Right lobe of liver (tissue), 4 donors: ENCODE data around the gene C9orf72.

ENCODE experiments used
- CTCF ChIP-seq, 4 donors: fragments of 200-600 bp in 3 of 4; fragments of 450-650 bp in 1 of 4; IDR thresholded peaks; one replicate each; pipeline versions ENCODE4 v1.5.1 to v1.8.0; 2016 to 2022; ENCODE audit warnings: antibody characterized with exemption in 4 of 4, mild to moderate bottlenecking in 2 of 4
- POLR2A ChIP-seq: fragments of 450-650 bp; IDR thresholded peaks from one replicate; pipeline ENCODE4 v1.6.1; 2017; ENCODE audit warnings: antibody characterized with exemption, mild to moderate bottlenecking
- donor health status: DM: no; HTN: no; CAD: no.
- donor health status: DM: no; HTN: no; CAD: no.
- donor health status: DM: no; HTN: yes; CAD: no.

- TF ChIP-seq POLR2A, result no peak
- no peak for TF ChIP-seq CTCF (IDR thresholded peaks at IDR 0.05)
These were observed 39.1 kb downstream of the C9orf72 start for GRCh38 chr9:27534131-27534530.
